ENCODE measurements around the gene ZYG11A. TPM values are rescaled to one million over a fixed set of nuclear protein-coding genes. Genes with fewer than 3 reads are reported as not detected.

Gene ZYG11A
- total RNA-seq, 4 donors from 2014 or later, result not detected

- WGBS, 2 donors (ENCODE audit: low coverage in 1 of 2), result 38 to 49% methylated on average over 4 to 7 of the region's 7 CpGs
- Histone ChIP-seq H3K27me3 (no peaks in the 10 kb centered on the region), H3K9me3 (no peaks in the 10 kb centered on the region), H3K4me3 (no peak overlapping the region), H3K27ac (peak overlapping the region in 3 of 4 donors; percentile 43 to 59 (median 49)), H3K36me3 (peaks cover 0 to 16% of the 10 kb centered on the region in 2 donors), H3K4me1 (peaks cover 0 to 64% (median 0%) of the 10 kb centered on the region in 3 donors)
- TF ChIP-seq POLR2A (IDR thresholded peaks at IDR 0.05) (no peak), EP300 (IDR thresholded peaks at IDR 0.05) (no peak), POLR2AphosphoS5 (IDR thresholded peaks at IDR 0.05) (peak; percentile 37)
- ATAC-seq, result no peak
These were observed 74.6 kb downstream of the ZYG11A start for GRCh38 chr1:52917156-52917555.

GRCh38 chr1:52917581-52917980, 75.0 kb downstream of the ZYG11A start:
- TF ChIP-seq POLR2A (IDR thresholded peaks at IDR 0.05) (no peak), POLR2AphosphoS5 (IDR thresholded peaks at IDR 0.05) (no peak), CTCF (IDR thresholded peaks at IDR 0.05) (no peak), EP300 (IDR thresholded peaks at IDR 0.05) (no peak)
- H3K9me3 ChIP-seq, result no peaks in the 10 kb centered on the region
- peaks cover 0 to 12% of the 10 kb centered on the region in 2 donors for H3K36me3 ChIP-seq
- WGBS, 2 donors (ENCODE audit: low coverage in 1 of 2), result 80 to 100% methylated on average over 1 of the region's 1 CpG
- H3K27me3 ChIP-seq, result no peaks in the 10 kb centered on the region
- no peak for ATAC-seq
- peaks cover 0 to 66% (median 0%) of the 10 kb centered on the region in 3 donors for H3K4me1 ChIP-seq
- H3K27ac ChIP-seq, result peak overlapping the region in 3 of 4 donors; percentile 43 to 59 (median 49)
- no peak overlapping the region for H3K4me3 ChIP-seq

- H3K9me3 ChIP-seq, result no peaks in the 10 kb centered on the region
- no peak overlapping the region for H3K4me3 ChIP-seq
- H3K27ac ChIP-seq, result no peak overlapping the region
- 85 to 90% methylated on average over 4 to 6 of the region's 6 CpGs for WGBS, 2 donors (ENCODE audit: low coverage in 1 of 2)
- no peaks in the 10 kb centered on the region for H3K27me3 ChIP-seq
- TF ChIP-seq POLR2AphosphoS5 (IDR thresholded peaks at IDR 0.05), result no peak
- no peak for TF ChIP-seq CTCF (IDR thresholded peaks at IDR 0.05)
- TF ChIP-seq POLR2A (IDR thresholded peaks at IDR 0.05), result no peak
- TF ChIP-seq EP300 (IDR thresholded peaks at IDR 0.05), result no peak
- peaks cover 0 to 66% (median 0%) of the 10 kb centered on the region in 3 donors for H3K4me1 ChIP-seq
- H3K36me3 ChIP-seq, result peaks cover 0 to 6% of the 10 kb centered on the region in 2 donors
- ATAC-seq, result no peak
These were observed 75.6 kb downstream of the ZYG11A start for GRCh38 chr1:52918201-52918600.

GRCh38 chr1:52919051-52919722, 76.6 kb downstream of the ZYG11A start:
- 79 to 90% methylated on average over 5 to 7 of the region's 7 CpGs for WGBS, 2 donors (ENCODE audit: low coverage in 1 of 2)
- ATAC-seq, result no peak

GRCh38 chr1:52919723-52920483, 77.3 kb downstream of the ZYG11A start:
- H3K36me3 ChIP-seq, result no peaks in the 10 kb centered on the region
- no peak for TF ChIP-seq POLR2A (IDR thresholded peaks at IDR 0.05)
- no peak for TF ChIP-seq CTCF (IDR thresholded peaks at IDR 0.05)
- TF ChIP-seq POLR2AphosphoS5 (IDR thresholded peaks at IDR 0.05), result no peak
- TF ChIP-seq EP300 (IDR thresholded peaks at IDR 0.05), result no peak
- whole genome bisulfite sequencing, 2 donors (ENCODE audit: low coverage in 1 of 2), result 81 to 90% methylated on average over 6 of the region's 10 CpGs
- peak overlapping the region in 1 of 2 donors; percentile 87 for H3K4me3 ChIP-seq
- peaks cover 0 to 53% (median 0%) of the 10 kb centered on the region in 3 donors for H3K4me1 ChIP-seq
- no peaks in the 10 kb centered on the region for H3K9me3 ChIP-seq
- ATAC-seq, result no peak
- H3K27ac ChIP-seq, result peak overlapping the region in 3 of 4 donors; percentile 23 to 93 (median 92)
- no peaks in the 10 kb centered on the region for H3K27me3 ChIP-seq

More at GRCh38 chr1:52919051-52919722, 76.6 kb downstream of the ZYG11A start:
- TF ChIP-seq POLR2AphosphoS5 (IDR thresholded peaks at IDR 0.05) (no peak), EP300 (IDR thresholded peaks at IDR 0.05) (no peak), POLR2A (IDR thresholded peaks at IDR 0.05) (no peak)
- H3K4me3 ChIP-seq, result no peak overlapping the region
- no peaks in the 10 kb centered on the region for H3K27me3 ChIP-seq
- H3K4me1 ChIP-seq, result peaks cover 0 to 59% (median 0%) of the 10 kb centered on the region in 3 donors
- peak overlapping the region in 2 of 4 donors; percentile 10 to 93 for H3K27ac ChIP-seq
- no peaks in the 10 kb centered on the region for H3K9me3 ChIP-seq
- no peaks in the 10 kb centered on the region for H3K36me3 ChIP-seq
